ENCODE data around the gene TFDP2.

Gene TFDP2

GRCh38 chr3:141895731-141896130 is 253.6 kb downstream of the TFDP2 start:
- Histone ChIP-seq H3K4me3 (ENCODE audit: low read depth, low read length) (no peak overlapping the region), H3K9ac (no peak overlapping the region), H3K9me3 (ENCODE audit: control insufficient read depth, low read length) (peaks cover 3% of the 10 kb centered on the region), H3K4me1 (no peaks in the 10 kb centered on the region), H3K79me2 (no peaks in the 10 kb centered on the region), H3K4me2 (ENCODE audit: low read length) (no peak overlapping the region), H3K36me3 (ENCODE audit: control insufficient read depth, insufficient read depth, low read length) (no peaks in the 10 kb centered on the region), H3K27me3 (ENCODE audit: control insufficient read depth, insufficient read depth, low read length) (no peaks in the 10 kb centered on the region), H3K27ac (no peak overlapping the region), H2AFZ (no peak overlapping the region)
- no peak for TF ChIP-seq CTCF (IDR thresholded peaks at IDR 0.05)

- no peak for TF ChIP-seq CTCF (IDR thresholded peaks at IDR 0.05)
- H2AFZ ChIP-seq: no peak overlapping the region
- H3K27ac ChIP-seq: no peak overlapping the region
Observed at GRCh38 chr3:141894524-141895176, 254.7 kb downstream of the TFDP2 start.

More at GRCh38 chr3:141894524-141895176, 254.7 kb downstream of the TFDP2 start:
- peaks cover 3% of the 10 kb centered on the region for H3K9me3 ChIP-seq (ENCODE audit: control insufficient read depth, low read length)
- H3K9ac ChIP-seq: no peak overlapping the region
- H3K4me1 ChIP-seq: no peaks in the 10 kb centered on the region
- H3K27me3 ChIP-seq (ENCODE audit: control insufficient read depth, insufficient read depth, low read length): no peaks in the 10 kb centered on the region
- no peak overlapping the region for H3K4me3 ChIP-seq (ENCODE audit: low read depth, low read length)
- H3K36me3 ChIP-seq (ENCODE audit: control insufficient read depth, insufficient read depth, low read length): no peaks in the 10 kb centered on the region
- no peak overlapping the region for H3K4me2 ChIP-seq (ENCODE audit: low read length)
- H3K79me2 ChIP-seq: no peaks in the 10 kb centered on the region

Measured in parathyroid adenoma (tissue), 2 donors.